Pancreas (tissue), 10 donors: ENCODE data around the gene SETD7. TPM values are rescaled to one million over a fixed set of nuclear protein-coding genes. Genes with fewer than 3 reads are reported as not detected.
A peak's percentile ranks its signal among the peaks of the same experiment; 100 is the strongest.

Experiments
- ATAC-seq, 4 donors: fragments of 200-7000 bp; cut with Tn5 transposase; one replicate each; pipeline versions ENCODE4 v1.8.0 to v1.9.1; 2020; ENCODE audit warnings: mild to moderate bottlenecking in 4 of 4, moderate library complexity in 4 of 4
- DNase-seq, 6 donors: peaks; one replicate each; pipeline ENCODE4 v3.0.0-alpha.2; 2020
- FAIRE-seq: peaks from 2 replicates; lab custom pipeline; 2012; peaks lifted over from hg19 to GRCh38; lab: Jason Lieb, UNC
- H3K27ac ChIP-seq, 4 donors: fragments of 200-600 bp; sonication (generic); 1 replicate in 3 of 4; 2 replicates in 1 of 4; pipeline versions ENCODE4 v1.5.0 to v1.8.0; 2020
- H3K27me3 ChIP-seq, 4 donors: fragments of 200-600 bp; one replicate each; pipeline ENCODE4 v1.8.0; 2021
- H3K36me3 ChIP-seq, 3 donors: fragments of 200-600 bp; sonication (generic) in 1 of 3; one replicate each; pipeline versions ENCODE4 v1.5.0 to v1.8.0; 2020 to 2021
- H3K4me1 ChIP-seq, 3 donors: fragments of 200-600 bp; one replicate each; pipeline ENCODE4 v1.8.0; 2021
- H3K4me3 ChIP-seq, 4 donors: fragments of 200-600 bp; sonication (generic) in 2 of 4; one replicate each; pipeline versions ENCODE4 v1.5.0 to v1.8.0; 2020 to 2021
- H3K9me3 ChIP-seq, 4 donors: fragments of 200-600 bp; one replicate each; pipeline ENCODE4 v1.8.0; 2021
- CTCF ChIP-seq, 4 donors: fragments of 200-600 bp; sonication (generic) in 3 of 4; IDR thresholded peaks; one replicate each; pipeline versions ENCODE4 v1.5.0 to v1.8.0; 2021; ENCODE audit warnings: antibody characterized with exemption in 4 of 4
- WGBS, 2 donors: extraction: QIAGEN DNeasy Blood & Tissue Kit; methylation state at CpG; one replicate each; pipeline ENCODE4 v1.1.7; 2013; 5-methylcytosine and 5-hydroxymethylcytosine counted together
- intact Hi-C, 3 donors: fragments of 100-400 bp; cut with DNase I; formaldehyde crosslinking; loops; one replicate each; pipeline versions ENCODE4 v1.11.1 to v1.14.2; 2022
- polyA plus RNA-seq, 2 donors: library from polyadenylated mRNA; stranded (reverse); fragments of 200-250 nt; gene quantifications; one replicate each; pipeline ENCODE4 v1.2.3, GENCODE V29; 2013
- total RNA-seq, 6 donors: library from RNA; stranded (reverse); fragmentation: NEBNext Ultra II Directional in 4 of 6; extraction: Animal tissue kit (Norgen Biotek cat#: 25700) in 4 of 6; gene quantifications; one replicate each; pipeline versions ENCODE4 v1.2.1 to v1.2.4, GENCODE V29; 2021 to 2023
- donor health status: healthy with polysubstance abuse.
- donor health status: DM: no; HTN: no; CAD: no; lungs with moderate emphysema.
- donor health status: DM: no; HTN: no; CAD: no.
- donor health status: control.
- donor health status: control.
- donor health status: Bipolar disorder and iron deficiency.
- donor health status: DM: yes; HTN: yes; CAD: no.
- donor health status: DM: no; HTN: no; CAD: no.
- donor health status: DM: no; HTN: no; CAD: no.
- donor health status: DM: yes; HTN: yes; CAD: no.

Gene SETD7
- total and polyA plus RNA-seq, 8 donors = 7.1 to 25.1 (median 15.8) TPM

GRCh38 chr4:139489638-139490037, 66.4 kb downstream of the SETD7 start:
- DNase-seq (no peak), FAIRE-seq (no peak), ATAC-seq (no peak)
- Histone ChIP-seq H3K27me3 (no peaks in the 10 kb centered on the region), H3K36me3 (no peaks in the 10 kb centered on the region), H3K4me3 (no peak overlapping the region), H3K4me1 (no peaks in the 10 kb centered on the region), H3K27ac (no peak overlapping the region), H3K9me3 (no peaks in the 10 kb centered on the region)
- no peak for TF ChIP-seq CTCF (IDR thresholded peaks at IDR 0.05)
- intact Hi-C loops = no loop called here

GRCh38 chr4:139488442-139488841, 67.6 kb downstream of the SETD7 start:
- no peak for DNase-seq
- H3K27me3 ChIP-seq = no peaks in the 10 kb centered on the region
- no peak overlapping the region for H3K27ac ChIP-seq
- H3K36me3 ChIP-seq = no peaks in the 10 kb centered on the region
- H3K9me3 ChIP-seq = no peaks in the 10 kb centered on the region
- no peak for ATAC-seq
- H3K4me3 ChIP-seq = no peak overlapping the region
- FAIRE-seq = no peak
- intact Hi-C loops = no loop called here
- 95 to 98% methylated on average over 3 of the region's 3 CpGs for WGBS, 2 donors
- no peak for TF ChIP-seq CTCF (IDR thresholded peaks at IDR 0.05)
- no peaks in the 10 kb centered on the region for H3K4me1 ChIP-seq

GRCh38 chr4:139484783-139485311, 71.2 kb downstream of the SETD7 start:
- H3K4me1 ChIP-seq = no peaks in the 10 kb centered on the region
- H3K36me3 ChIP-seq = no peaks in the 10 kb centered on the region
- H3K4me3 ChIP-seq = peak overlapping the region in 1 of 4 donors; percentile 6
- H3K27me3 ChIP-seq = no peaks in the 10 kb centered on the region
- no peaks in the 10 kb centered on the region for H3K9me3 ChIP-seq
- intact Hi-C loops = no loop called here
- no peak for TF ChIP-seq CTCF (IDR thresholded peaks at IDR 0.05)
- DNase-seq (no peak), FAIRE-seq (no peak), ATAC-seq (peak; percentile 55 to 80 (median 70))
- H3K27ac ChIP-seq = no peak overlapping the region
- 34 to 46% methylated on average over 11 of the region's 11 CpGs for WGBS, 2 donors

- intact Hi-C loops = no loop called here
- Histone ChIP-seq H3K4me3 (no peak overlapping the region), H3K4me1 (no peaks in the 10 kb centered on the region), H3K27me3 (no peaks in the 10 kb centered on the region), H3K36me3 (no peaks in the 10 kb centered on the region), H3K27ac (no peak overlapping the region), H3K9me3 (no peaks in the 10 kb centered on the region)
- ATAC-seq (no peak), DNase-seq (no peak), FAIRE-seq (no peak)
- no peak for TF ChIP-seq CTCF (IDR thresholded peaks at IDR 0.05)
- 96 to 97% methylated on average over 3 of the region's 3 CpGs for WGBS, 2 donors
Observed at GRCh38 chr4:139483000-139483399, 73.0 kb downstream of the SETD7 start.

GRCh38 chr4:139481465-139481864, 74.6 kb downstream of the SETD7 start:
- FAIRE-seq (no peak), DNase-seq (no peak), ATAC-seq (peak in 3 of 4 donors; percentile 24 to 77 (median 70))
- no peaks in the 10 kb centered on the region for H3K27me3 ChIP-seq
- no peaks in the 10 kb centered on the region for H3K9me3 ChIP-seq
- H3K4me3 ChIP-seq = no peak overlapping the region
- H3K27ac ChIP-seq = no peak overlapping the region
- TF ChIP-seq CTCF (IDR thresholded peaks at IDR 0.05) = no peak
- WGBS, 2 donors = 36 to 64% methylated on average over 1 of the region's 1 CpG
- H3K36me3 ChIP-seq = no peaks in the 10 kb centered on the region
- H3K4me1 ChIP-seq = peaks cover 0 to 2% (median 0%) of the 10 kb centered on the region in 3 donors
- intact Hi-C loops = no loop called here
